LoVo (cell line): Measurements from ENCODE around the gene EPB41L4B.
A peak's percentile ranks its signal among the peaks of the same experiment; 100 is the strongest.
"Not testable (repeated sequence)": the region's sequence is repeated elsewhere in the genome, so short reads cannot be mapped to it uniquely, and the experiment has no call there.

Source experiments
- DNase-seq: peaks from one replicate; pipeline ENCODE4 v3.0.0-alpha.2; 2016; ENCODE audit warnings: low spot score

The EPB41L4B gene

DNA sequence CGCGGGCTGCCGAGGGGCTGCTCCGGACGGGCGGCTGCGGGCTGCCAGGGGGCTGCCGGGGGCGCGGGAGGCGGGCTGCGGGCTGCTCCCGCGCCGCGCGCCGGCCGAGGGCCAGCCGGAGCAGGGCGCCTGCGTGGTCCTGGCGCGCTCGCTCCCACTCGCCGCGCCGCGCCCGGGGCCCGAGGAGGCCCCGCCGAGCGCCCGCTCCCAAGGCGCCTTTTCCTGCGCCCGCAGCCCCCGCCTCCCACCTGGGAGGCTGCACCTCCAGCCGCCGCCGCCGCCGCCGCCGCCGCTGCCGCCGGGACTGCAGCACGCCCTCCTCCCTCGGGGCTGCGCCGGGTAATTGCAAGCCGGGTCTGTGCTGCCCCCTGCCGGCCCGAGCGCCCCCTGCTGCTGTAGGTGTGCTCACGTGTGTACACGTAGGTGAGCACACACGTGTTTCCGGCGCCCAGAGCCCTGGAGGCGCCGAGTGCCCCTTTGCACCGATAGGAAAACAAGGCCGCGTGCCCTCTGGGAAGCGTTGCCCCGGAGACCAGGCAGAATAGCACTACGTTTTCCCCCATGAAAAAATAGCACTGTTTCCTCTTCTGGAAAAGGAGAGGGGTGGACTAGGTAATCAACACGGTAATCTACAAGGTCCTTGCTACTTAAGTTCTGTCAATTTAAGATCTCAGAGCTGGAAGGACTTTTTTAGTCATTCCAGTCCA is at the start of gene EPB41L4B:
Gene EPB41L4B (minus strand): TSS at position 318 of the 707 bp plus-strand sequence. CDS start 613 bp downstream, outside the sequence.
- DNase-seq: peak; percentile 90

DNA sequence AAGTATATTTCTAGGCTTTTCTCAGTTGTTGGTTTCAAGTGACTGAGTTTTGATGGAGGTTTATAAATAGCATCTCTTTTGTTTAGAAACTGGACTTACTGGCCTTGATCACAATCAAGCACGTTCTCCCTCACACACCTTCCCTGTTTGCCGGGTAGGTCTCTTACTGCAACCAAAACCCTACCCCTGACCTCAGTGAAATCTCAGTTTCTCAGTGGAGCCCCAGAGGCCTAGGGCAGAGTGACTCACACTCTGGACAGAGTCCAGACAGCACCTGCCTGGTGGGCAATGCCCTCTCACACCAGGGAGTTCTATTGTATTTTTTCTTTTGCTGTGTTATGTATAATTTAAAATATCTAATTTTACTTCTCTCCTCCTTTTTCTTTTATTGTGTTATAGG is 48.4 kb upstream of the EPB41L4B start:
- DNase-seq: no peak

DNA sequence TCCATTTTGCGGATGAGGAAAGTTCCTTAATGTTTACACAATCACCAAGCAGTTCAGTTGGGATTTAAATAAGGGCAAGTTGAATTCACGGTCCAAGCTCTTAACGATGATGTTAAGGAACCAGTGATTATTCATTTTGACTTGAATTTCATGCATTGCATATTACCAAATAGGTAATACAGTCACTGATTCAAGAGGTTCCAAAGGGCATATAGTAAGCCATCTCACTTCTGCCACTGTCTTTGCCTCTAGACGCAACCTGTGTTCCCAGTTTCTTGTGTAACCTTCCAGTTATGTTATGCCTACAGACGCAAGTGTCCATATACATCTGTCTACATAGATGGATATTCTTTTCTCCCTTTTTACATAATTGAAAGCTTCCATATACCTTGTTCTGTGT is 39.9 kb upstream of the EPB41L4B start:
- no peak for DNase-seq

DNA sequence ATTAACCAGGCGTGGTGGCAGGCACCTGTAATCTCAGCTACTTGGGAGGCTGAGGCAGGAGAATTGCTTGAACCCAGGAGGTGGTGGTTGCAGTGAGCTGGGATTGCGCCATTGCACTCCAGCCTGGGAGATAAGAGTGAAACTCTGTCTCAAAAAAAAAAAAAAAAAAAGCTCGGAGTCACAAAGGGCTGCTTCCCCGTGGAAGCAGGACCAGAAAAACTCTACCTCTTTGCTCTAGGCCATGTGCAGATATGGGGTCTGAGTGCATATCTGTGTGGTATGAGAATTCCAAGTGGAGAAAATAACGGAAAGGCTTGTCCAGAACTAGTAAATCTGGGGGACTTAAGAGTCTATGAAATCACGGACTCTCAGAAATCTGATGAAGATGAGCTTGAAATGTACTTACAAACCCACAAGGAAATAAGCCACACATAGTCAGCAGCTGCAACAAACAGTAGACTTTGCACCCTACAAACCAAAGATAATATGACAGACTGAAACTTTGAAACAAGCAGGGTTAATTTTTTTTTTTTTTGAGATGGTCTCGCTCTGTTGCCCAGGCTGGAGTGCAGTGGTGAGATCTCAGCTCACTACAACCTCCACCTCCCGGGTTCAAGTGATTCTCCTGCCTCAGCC is 38.2 kb upstream of the EPB41L4B start:
- DNase-seq: not testable (repeated sequence)

DNA sequence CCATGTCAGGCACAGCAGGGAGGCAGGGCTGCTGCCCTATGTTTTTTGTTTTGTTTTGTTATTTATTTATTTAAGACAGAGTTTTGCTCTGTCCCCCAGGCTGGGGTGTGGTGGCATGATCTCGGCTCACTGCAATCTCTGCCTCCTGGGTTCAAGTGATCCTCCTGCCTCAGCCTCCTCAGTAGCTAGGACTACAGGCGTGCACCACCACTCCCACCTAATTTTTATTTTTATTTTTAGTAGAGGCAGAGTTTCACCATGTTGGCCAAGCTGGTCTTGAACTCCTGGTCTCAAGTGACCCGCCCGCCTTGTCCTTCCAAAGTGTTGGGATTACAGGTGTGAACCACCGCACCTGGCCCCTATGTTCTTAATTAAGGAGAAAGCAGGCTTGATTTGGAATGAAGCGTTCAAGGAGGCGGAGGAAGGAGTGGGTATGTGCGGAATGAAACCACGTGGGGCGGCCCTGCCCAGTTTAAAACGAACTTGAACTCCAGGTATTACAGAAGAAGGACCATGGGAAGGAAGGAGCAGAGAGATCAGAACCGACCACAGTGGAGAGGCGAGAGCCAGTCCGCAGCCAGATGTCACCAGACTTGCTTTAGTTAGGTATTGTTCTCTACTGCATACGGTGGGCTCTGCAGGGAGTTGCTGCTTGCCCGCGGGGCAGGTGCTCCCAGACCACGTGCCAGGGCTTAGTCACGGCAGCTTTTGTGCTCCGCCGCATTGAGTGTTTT is 34.9 kb upstream of the EPB41L4B start:
- DNase-seq: no peak

DNA sequence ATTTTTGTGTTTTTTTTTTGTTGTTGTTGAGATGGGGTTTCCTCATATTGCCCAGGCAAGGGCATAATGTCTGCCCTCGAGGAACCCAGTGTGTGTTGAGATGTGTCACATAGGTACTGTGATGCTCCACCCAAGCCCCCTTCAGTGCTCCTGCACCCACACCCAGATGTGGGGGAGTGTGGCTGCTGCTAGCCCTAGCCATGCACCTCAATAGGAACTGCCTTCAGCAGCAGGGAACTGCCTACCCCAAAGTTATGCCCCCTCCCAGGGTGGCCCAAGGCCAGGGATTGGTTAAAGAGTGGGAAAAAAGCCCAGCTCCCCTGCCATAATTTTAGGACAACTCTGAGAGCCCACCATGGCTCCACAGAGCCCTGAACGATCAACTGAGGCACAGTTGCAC is 33.3 kb upstream of the EPB41L4B start:
- DNase-seq: no peak

DNA sequence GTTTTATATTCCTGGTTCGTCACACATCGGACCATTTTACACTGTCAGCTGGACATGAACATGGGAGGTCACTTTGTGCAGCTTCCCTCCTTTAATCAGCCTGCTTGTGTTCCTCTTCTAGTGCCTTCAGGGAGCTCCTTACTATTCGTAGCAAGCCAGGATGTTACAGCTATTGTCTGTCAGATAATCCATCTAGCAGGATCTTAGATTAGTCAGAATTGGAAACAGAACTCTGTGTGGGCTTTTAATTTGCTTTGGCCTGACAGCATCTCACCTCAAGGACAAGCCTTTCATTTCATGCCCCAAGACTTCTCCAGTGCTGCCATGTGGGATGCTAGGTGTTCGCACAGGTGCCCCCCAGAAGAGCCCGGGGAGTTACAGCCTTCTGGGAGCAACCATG is 30.2 kb upstream of the EPB41L4B start:
- DNase-seq: no peak

DNA sequence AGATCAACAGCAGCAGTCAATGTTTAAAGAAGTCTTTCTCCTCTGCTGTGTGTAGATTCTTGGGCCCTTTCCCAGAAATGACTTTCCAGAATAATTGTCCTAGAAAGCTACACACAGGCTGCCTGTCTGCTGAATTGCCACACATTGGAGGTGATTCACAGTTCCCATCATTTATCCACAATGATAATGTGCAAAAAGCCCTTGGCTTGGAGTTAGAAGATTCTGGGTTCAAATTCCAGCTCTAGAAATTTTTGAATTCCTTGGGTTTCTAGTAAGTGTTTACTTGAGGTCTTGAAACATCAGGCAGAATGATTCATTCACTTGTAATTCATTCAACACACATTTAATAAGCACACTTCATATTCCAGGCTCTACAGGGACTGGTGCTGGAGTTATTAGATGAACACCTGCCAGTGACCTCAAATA is 28.6 kb upstream of the EPB41L4B start:
- no peak for DNase-seq

DNA sequence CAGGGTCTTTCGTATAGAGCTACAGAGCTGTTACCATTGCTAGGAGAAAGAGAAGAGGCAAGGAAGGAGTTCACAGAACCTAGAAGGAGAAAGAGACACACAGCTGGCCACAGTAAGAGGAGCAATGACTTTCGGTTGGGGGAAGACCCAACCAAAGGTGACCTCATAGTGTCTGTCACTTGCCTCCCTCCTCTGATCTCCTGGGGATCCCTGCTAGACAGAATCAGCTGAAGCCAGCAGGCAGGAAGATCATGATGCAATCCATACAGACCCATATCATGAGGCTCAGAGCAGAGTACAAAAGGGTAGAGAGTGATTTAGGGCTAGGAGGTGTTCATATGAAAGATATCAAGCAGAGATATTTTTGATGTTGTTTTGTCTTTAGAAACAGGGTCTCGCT is 26.0 kb upstream of the EPB41L4B start:
- no peak for DNase-seq

DNA sequence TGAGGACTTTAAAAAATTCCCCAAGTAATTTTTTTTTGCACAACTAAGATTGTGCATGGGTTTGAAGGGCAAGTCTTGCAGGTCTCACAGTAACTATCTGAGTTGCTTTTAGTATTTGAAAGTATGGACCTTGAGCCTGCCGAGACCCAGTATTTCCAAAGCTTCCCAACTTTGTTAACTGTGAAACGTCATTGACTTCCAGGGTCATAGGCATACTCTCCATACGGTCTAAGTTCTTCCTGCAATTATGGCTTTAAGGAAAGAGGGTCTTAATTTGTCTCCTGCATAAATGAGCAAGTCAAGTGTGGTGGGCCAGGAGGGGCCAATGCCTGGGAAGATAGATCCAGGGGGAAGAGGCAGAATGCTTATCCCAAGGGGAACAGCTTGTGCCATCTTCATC is 24.0 kb upstream of the EPB41L4B start:
- no peak for DNase-seq

DNA sequence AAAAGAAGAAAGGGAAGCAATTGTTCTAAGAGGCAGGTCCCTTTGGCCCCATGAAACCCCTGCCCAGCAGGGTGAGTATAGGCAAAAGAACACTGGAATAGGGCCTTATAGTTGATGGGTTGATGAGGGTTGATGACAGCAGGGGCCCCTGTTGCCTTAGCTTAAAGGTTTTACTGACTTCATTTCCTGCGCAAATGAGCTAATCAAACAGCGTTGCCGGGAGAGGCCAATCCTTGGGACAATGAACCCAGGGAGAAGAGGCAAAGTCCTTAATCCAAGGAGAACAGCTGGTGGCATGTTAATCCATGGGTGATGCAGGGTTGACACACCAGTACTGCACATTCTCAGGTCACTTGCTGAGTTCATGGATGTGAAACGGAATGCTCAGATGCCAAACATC is 22.0 kb upstream of the EPB41L4B start:
- DNase-seq: no peak

DNA sequence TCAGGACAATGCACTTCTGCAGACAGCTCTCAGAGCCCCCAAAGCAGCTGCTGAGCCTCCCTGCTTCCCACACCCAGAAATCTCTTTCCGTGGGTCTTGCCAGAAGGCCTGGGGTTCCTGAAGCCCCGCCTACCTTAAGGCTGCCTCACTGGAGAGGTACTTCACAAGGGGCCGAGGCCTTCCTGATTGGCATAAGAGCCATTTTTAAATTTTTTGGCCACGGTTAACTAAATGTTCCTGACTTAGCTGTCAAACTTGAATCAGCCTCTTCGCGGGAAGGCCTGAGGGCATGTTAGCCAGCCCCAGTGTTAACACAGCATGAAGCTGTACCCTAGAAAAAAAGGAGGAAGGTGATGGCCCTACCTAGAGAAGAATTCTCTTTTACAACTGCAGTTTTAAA is 20.7 kb upstream of the EPB41L4B start:
- DNase-seq: no peak

DNA sequence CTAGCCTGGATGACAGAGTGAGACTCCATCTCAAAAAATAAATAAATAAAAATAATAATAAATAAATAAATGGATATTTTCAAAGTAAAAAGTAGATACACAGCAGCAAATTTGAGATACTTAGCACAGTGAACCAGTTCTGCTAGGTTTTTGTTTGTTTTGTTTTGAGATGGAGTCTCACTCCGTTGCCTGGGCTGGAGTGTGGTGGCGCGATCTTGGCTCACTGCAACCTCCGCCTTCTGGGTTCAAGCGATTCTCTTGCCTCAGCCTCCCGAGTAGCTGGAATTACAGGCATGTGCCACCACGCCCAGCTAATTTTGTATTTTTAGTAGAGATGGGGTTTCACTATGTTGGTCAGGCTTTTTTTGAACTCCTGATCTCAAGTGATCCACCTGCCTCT is 20.1 kb upstream of the EPB41L4B start:
- not testable (repeated sequence) for DNase-seq

DNA sequence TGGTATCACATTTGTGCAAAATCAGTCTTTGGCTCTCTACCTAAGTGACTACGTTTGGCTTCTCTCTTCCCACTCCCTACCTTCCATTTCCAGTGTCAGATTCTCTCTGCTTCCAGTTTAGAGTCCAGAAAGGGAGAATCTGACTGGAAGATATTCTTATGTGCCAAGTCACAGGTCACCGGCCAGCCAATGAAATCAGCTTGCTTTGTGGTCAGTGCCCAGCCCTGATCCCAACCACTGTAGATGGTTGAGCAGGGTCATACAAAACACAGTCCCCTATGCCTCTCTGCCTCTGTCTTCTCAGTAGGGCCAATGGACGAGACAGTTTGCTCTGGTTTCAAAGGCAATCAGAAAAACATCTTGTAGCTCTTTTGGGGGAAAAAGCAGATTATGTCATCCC is 15.6 kb upstream of the EPB41L4B start:
- no peak for DNase-seq

DNA sequence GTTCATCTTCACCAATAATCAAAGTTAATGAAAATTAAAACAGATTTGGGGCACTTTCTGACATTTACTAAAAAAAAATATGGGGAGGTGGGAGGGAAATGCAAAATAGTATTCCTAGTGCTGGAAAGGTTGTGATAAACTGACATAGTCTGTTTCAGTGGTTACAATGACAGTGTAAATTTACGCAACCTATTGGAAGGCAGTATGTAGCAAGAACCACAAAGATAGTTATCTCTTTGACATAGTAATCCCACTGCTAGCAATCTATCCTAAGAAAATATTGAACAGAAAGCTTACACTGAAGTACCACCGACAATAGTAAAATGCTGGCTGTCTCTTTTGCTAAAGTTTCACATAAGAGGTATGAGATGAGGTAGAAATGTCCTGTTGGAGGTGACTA is 15.1 kb upstream of the EPB41L4B start:
- DNase-seq: no peak

DNA sequence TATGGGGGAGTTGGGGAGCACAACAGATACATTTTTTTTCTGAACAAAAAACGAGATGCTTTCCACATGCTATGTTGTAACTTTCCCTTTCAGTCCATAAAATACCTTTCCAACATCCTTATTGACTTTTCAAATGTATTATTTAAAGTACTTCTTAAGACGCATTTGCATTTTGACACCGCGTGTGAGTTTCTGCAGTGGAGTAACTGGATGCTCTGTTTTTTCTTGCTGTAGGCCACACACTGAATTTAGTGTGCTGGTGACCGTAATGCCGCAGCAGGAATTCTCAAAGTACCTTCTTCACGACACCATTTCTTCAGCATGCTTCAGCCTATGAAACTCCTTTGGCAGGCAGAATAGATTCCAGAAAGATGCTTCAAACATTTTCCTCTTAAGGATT is 14.3 kb upstream of the EPB41L4B start:
- DNase-seq: no peak

DNA sequence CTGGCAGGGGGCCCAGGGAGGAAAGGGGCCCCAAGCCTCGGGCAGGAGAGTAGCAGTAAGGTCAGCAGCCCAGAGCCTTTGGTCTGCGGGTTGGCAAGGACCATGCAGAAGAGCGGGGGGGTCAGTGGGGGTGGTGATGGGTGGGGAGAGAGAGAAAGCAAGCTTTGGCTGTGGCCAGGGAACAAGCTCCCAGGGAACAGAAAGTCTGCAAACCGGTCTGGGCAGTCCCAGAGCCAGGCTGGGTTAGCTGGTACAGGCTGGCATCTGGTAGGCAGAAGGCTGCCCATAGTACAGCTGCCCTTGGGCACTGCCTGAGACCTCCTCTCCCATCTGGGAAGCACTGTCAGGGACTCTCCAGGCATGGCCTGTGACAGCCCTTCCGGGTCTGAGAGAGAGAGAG is 10.5 kb upstream of the EPB41L4B start:
- no peak for DNase-seq

DNA sequence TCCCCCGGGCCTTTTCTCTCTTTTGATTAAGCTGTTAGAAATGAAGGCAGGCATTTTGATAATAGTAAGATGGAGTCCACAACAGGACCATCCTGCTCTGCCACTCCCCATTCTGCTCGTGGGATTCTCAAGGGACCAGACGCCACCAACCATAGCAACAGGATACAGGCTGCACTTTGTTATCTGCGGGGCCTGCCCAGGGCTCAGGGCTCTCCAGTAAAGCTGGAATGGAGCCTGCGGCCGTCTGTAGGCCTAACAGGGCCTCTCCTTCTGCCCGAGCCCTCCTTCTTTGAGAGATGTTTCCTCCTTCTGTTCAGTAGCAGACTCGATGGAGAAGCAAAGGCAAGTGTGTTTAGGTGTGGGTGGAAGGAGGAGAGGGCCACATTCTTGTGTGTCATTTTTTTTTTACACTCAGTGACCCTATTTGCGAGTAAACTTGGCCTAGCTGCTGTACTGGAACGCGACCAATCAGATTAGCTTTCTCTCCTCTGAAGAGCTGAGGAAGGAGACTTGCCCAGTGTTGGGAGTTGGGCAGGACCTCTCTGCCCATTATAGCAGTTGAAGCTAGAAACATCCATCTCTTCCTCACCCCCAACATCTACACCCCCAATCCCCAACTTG is 8.9 kb upstream of the EPB41L4B start:
- DNase-seq: no peak

DNA sequence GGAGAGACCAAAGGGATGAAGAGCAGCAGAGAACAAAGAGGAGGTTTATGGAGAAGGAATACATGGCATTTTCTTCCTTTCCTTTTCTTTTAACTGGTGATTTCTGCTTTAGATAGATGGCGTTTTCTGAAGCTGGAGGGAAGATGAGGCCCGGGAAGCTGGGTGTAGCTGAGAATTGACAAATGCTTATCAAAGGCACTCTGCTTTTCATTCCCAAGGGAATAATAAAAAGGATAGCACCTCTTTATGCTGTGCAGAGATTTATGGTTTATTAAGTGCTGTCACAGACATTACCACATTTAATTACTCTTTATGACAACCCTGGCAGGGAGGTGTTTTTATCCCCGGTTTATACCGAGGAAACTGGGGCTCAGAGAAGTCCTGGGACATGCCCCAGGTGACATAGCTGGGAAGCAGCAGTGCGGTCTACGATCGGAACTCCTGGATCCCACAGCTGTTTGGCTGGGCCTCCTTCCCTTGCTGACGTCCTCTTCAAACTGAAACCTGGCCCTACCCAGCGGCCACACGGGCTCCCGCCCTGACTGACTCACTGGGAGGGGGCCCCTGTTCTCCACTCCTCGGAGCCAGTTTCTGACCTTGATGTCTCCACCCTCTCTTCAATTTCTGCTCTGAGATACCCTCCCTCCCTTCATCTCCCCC is 8.2 kb upstream of the EPB41L4B start:
- peak; percentile 80 for DNase-seq

DNA sequence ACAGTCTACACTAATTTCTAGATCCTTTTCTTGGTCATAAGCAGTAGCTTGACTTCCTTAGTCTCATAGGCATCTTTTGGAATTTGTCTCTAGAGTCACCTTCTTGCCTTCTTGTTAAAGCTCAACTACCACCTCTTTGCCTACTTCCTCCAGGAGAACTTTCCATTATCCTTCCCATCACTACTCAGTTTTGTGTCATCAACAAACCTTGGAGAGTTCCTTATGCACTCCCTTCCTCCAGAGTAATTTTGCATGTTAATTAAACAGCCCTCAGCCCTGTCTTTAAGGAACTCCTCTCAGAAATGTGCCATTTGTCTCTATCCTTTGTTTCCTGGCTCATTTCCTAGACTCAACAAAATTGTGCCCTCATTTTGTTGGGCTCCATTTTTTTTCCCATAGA is 4.2 kb upstream of the EPB41L4B start:
- DNase-seq: no peak

DNA sequence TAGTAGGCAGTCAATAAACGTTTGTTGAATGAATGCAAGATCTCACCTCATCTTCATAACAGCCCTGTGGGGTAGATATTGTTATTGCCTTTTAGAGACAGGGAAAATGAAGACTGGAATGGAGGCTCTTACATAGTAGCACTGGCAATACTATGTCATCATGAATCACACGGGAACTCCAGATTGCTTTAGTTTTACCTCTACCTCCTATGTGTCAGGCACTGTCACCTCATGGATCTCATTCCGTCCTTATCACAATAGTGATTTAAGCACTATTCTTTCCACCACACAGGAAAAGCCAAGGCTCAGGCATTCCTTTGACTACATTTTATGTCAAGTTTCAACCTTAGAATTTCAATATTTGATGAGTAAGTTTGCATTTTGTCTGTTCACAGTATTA is 2.9 kb upstream of the EPB41L4B start:
- no peak for DNase-seq

DNA sequence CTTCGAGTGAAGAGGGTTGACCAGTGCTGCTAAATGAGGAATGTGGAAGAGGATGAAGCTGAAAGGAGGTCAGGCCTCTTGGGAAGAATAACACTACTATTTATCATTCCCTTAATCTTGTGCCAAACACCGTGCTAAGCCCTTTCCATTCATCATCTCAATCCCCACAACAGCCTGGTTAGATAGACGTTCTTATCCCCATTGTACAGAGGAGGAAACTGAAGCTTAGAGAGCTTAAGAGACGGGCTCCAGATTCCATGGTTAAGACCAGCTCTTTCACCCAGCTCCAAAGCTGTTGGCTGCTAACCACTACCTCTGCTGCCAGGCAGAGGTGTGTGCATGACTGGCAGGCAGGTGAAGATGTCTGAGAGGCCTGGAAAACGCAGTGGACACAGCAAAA is 868 bp upstream of the EPB41L4B start:
- no peak for DNase-seq
